AG09309 (cell line): Measurements from ENCODE around the gene PDRG1.

Experiments used
- DNase-seq: peaks from one replicate; pipeline ENCODE4 v3.0.0-alpha.2; 2010; ENCODE audit warnings: low read depth
- H3K4me3 ChIP-seq: 2 replicates; pipeline ENCODE4 v1.5.1; 2011; ENCODE audit warnings: mild to moderate bottlenecking, low read depth, low read length, moderate library complexity; ENCODE audit not compliant: control insufficient read depth
- TF ChIP-seq, protein P1 (sequence below): IDR thresholded peaks from 2 replicates; pipeline ENCODE4 v1.5.1; 2011; ENCODE audit warnings: mild to moderate bottlenecking, low read depth, low read length, inconsistent platforms; ENCODE audit not compliant: insufficient read depth, control insufficient read depth; ENCODE audit errors: missing control alignments

Gene PDRG1

DNA sequence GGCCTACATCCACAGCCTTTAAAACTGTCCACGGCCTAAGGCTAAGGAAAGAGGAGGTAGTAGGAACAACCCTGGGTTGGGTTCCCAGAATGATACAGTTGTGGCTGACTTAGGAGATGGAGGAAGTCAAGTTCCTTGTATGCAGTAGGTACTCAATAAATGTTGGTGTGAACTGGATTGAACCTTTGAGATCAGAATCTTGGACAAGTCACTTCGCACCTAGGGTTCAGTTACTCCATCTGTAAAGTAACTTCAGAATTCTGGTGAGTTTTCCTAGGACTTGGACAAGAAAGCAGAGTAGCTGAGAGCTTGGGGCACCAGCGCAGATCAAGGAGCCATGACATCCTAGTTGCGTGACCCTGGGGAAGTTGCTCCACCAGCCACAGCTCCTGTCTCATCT is 25.2 kb upstream of the PDRG1 start:
- TF ChIP-seq, protein P1, sequence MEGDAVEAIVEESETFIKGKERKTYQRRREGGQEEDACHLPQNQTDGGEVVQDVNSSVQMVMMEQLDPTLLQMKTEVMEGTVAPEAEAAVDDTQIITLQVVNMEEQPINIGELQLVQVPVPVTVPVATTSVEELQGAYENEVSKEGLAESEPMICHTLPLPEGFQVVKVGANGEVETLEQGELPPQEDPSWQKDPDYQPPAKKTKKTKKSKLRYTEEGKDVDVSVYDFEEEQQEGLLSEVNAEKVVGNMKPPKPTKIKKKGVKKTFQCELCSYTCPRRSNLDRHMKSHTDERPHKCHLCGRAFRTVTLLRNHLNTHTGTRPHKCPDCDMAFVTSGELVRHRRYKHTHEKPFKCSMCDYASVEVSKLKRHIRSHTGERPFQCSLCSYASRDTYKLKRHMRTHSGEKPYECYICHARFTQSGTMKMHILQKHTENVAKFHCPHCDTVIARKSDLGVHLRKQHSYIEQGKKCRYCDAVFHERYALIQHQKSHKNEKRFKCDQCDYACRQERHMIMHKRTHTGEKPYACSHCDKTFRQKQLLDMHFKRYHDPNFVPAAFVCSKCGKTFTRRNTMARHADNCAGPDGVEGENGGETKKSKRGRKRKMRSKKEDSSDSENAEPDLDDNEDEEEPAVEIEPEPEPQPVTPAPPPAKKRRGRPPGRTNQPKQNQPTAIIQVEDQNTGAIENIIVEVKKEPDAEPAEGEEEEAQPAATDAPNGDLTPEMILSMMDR: no peak
- DNase-seq: no peak
- H3K4me3 ChIP-seq: no peak overlapping the region

DNA sequence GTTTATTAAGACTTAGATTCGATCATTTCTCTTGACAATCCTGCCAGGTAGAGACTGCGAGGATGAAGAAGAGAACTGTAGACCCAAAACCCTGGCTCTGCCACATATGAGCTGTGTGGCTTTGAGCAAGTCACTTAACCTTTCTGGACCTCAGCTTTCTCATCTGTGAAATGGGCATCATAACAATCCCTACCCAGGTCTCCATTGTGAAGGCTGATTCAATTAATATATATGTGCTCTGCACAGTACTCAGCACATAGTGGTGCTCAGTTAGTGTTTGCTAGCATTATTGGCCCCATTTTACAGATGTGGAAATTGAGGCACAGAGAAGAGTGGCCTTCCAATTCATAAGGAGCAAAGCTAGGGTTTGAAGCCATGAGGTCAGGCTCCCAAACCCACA is 24.0 kb upstream of the PDRG1 start:
- TF ChIP-seq, protein P1: no peak
- no peak for DNase-seq
- H3K4me3 ChIP-seq: no peak overlapping the region

DNA sequence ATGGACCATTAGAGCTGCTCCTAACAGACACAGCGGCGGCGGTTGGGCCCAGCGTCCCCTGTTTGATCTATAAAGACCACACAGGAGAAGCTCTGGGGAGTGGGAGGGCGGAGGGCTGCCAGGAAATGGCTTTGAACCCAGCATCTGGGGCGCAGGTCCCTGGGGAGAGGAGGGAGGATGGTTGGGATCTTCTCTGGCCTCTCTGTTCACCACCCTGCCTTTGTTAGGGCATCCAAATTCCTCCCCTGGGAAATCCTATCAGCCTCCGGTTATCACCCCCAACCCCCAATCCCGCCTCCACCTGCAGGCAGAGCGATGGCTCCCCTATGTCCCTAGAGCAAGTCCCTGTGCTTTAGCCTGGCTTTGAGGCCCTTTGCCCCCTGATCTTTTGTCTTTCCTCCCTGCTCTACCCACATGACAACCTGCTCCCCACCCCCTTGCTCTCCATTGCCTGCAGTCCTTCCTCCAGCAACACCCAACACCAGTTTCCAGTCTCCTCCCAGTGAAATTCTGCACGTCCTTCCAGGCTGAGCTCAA is 23.2 kb upstream of the PDRG1 start:
- no peak overlapping the region for H3K4me3 ChIP-seq
- TF ChIP-seq, protein P1: no peak
- no peak for DNase-seq

DNA sequence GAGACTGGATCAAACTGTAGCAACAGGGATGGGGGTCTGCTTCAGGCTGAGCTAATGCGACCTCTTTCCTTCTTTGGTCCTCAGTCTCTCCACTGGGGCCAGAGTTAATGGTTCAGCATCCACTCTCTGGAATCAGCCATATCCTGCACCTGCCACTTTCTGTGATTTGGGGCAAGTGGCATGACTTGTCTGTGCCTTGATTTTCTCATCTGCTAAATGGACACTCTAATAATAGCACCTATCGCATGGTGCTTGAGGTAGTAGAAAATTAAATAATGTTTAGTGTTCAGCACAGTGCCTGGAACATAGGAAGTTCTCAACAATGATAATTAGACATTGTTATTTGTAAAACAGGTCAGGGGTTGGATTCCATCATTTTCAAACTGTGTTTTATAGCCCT is 22.4 kb upstream of the PDRG1 start:
- DNase-seq: no peak
- TF ChIP-seq, protein P1: no peak
- H3K4me3 ChIP-seq: no peak overlapping the region

DNA sequence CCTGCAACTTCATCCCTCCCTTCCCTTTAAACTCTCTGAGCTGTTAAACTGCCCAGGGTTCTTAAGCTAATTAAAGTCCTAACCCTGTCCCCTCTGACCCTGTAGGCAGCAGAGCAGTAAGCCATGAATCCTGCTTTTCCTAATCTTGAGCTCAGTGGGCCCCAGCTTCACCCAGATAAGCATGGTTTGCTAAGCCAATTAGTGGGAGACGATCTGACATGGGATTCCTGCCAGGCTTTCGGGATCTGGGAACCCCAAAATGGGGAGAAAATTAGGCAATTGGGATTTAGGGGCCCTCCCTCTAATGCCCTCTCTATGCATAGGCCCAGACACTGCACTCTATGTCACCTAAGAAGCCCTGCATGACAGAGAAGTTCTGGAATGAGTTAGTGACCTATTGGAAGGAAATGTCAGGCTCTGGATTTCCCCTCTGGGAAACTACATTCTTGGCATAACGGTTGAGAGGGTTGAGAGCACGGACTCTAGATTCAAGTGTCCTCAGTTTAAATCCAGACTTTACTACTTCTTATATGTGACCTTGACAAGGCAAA is 20.7 kb upstream of the PDRG1 start:
- DNase-seq: no peak
- TF ChIP-seq, protein P1: no peak
- no peak overlapping the region for H3K4me3 ChIP-seq

DNA sequence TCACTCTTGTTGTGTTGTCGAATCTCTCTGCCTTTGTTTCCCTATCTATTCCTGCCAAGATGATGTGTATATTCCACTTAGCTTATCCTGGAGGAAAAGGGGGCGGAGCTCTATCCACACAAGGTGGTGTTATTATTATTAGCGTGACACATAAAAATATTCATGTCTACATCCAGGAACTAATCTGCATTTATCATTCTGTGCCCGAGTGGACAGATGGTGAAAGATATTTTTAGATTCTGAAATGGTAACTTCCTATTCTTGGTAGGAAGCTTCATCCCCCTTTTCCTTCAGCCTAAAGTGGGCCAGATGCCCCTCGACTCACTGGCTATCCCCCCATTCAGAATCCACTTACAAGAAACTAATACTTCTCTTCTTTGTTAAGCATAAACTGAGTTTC is 18.1 kb upstream of the PDRG1 start:
- DNase-seq: no peak
- H3K4me3 ChIP-seq: no peak overlapping the region
- TF ChIP-seq, protein P1: no peak

DNA sequence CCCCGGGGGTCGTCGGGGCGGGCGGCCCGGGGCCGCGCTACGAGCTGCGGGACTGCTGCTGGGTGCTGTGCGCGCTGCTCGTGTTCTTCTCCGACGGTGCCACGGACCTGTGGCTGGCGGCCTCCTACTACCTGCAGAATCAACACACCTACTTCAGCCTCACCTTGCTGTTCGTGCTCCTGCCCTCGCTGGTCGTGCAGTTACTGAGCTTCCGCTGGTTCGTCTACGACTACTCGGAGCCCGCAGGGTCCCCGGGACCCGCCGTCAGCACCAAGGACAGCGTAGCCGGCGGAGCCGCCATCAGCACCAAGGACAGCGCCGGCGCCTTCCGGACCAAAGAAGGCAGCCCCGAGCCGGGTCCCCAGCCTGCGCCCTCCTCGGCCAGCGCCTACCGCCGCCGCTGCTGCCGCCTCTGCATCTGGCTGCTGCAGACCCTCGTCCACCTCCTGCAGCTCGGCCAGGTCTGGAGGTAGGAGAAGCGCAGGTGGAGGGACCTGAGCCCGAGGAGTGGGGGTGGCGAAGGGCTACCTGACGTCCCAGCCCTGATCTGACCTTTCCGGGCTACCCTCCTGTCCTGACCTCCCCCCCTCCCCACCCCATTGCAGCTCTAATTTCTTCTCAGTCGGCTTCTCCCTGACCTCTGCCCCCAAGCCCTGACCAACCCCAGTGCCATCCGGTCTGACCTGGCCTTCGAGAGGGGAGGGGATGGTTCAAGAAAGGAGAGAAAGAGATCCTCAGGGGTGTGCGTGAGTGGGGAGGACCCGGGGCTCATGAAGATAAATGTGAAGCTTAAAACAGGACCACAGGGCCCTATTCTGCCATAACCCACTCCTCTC is 16.7 kb upstream of the PDRG1 start:
- TF ChIP-seq, protein P1: no peak
- H3K4me3 ChIP-seq: no peak overlapping the region
- DNase-seq: no peak
